ENCODE results near the gene STX8.

STX8 gene

DNA sequence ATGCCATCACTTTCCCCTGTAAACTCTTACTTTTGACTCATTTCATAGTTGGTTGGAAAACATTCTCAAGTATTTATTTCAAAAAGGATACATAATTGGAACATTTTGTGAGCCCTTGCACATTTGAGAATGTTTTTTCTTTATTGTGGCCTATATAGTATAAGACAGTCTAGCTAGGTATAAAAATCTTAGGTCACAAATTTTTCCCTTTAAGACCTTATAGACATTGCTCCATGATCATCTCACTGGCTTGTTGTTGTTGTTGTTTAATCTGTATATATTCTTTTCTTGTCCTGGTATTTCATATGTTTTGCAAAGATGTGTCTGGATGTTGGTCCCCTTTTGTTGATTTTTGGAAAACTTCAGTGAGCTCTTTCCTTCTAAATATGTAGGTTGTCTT is 360.2 kb downstream of the STX8 start:
- in situ Hi-C loops (cut with MboI; ENCODE audit: low sequenced_read_pairs) = no loop called here

DNA sequence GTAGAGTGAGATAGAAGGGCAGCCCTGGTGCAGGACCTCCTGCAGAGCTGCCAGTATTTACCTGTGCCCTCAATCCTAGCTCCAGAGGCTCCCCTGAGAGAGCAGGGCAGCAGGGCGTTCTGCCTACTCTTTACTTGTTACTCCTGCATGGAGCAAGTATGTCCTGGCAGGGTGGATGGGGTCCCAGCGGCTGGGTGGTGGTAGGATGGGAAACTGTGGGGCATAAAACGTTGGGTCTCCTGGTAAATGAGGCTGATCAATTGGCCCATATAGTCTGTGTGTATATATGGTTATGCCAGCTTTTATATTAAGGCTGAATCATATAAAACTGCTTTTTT is 362.3 kb downstream of the STX8 start:
- in situ Hi-C loops (cut with MboI; ENCODE audit: low sequenced_read_pairs) = no loop called here

DNA sequence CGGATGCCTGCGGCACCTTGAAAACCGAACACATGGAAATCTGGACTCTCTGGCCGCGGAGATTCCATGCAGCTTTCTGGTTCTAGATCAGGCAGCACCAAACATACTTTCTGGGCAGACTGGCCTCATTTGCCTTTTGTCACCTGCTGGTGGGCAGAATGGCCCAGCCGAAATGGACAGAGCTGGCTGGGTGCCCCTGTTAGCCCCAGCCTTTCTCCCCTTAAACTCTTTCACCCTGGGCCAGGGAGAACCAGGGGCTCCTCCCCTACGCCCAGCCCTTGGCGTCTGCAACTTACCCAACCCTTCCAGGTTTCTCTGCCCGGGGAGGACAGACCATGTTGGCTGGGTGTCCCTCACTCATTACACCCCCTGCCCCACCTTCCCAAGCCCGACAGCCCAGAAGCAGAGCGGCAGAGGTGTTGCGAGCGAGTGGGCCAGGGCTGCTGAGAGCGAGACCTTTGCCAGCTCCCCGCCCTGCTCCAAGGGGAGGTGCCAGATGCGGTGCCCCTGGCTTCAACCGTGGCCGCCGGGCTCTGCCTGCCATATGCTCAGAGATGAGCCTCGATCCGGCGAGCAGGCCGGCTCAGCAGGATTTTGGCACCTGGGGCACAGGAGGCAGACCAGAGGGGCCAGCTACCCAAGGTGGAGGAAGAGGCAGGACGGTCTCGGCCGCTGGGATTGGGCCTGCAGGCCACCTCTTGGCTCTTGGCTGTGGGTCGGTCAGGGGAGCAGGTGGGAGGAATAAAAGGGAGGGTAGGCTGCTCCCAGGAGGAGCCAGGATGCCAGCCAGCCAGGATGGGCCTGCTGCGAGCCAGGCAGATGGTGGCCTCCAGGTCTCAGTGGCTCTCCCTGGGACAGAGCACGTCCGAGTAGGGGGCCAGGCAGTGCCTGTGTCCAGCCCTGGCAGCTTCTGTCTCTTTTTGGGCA is 363.0 kb downstream of the STX8 start:
- in situ Hi-C loops (cut with MboI; ENCODE audit: low sequenced_read_pairs) = no loop called here

DNA sequence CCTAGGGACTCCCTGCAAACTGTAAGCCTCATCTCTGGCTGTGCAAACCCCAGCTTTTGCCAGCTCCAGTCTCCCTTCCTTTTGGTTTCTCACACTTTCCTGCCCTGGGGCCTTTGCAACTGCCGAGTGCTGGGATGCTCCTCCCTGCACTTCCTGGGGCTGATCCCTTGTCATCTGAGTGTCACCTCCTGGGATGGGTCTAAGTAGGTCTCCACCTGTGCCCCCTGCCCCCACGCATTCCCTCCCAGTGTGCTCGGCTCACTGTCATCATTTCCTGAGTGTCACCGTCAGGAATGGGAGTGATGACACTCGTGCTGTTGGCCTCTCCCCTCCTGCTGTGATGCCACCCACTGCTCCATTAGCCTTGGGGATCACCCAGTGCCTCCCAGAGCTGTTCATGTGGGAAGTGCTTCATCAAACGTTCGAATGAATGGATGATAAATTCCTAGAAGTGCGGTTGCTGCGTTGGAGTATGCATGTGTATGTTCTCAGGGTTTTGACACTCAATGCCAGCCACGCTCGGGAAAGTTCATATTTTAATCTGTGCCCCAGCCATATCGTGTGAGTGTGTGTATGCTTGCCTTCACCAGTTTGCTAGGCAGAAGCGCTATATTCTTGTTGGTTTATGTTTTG is 364.4 kb downstream of the STX8 start:
- in situ Hi-C loops (cut with MboI; ENCODE audit: low sequenced_read_pairs) = no loop called here

DNA sequence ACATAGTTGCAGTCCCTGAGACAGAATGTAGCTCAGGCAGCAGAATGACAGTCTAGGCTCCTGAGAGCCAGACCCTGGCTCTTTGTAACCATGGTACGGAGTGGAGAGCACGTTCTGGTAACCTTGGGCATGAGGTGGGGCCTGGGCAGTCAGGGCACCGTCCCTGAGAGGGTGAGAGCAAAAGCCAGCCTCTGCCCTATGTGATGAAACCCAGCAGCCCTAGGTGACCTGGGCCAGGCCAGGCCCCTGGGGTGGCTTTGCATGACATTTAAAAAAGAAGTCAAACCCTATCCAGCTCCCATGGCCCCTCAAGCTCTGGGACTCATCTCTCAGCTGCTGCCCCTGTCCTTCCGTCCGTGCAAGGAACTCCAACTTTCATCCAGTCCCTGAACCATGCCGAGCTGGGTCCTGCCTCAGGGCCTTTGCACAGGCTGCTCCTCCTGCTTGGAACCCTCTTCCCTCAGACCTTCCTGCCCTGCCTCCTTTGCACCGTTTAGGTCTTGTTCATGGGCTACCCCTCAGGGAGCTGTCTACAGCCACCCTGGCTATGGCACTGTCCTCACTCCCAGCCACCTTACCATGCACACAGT is 365.7 kb downstream of the STX8 start:
- in situ Hi-C loops (cut with MboI; ENCODE audit: low sequenced_read_pairs) = no loop called here

DNA sequence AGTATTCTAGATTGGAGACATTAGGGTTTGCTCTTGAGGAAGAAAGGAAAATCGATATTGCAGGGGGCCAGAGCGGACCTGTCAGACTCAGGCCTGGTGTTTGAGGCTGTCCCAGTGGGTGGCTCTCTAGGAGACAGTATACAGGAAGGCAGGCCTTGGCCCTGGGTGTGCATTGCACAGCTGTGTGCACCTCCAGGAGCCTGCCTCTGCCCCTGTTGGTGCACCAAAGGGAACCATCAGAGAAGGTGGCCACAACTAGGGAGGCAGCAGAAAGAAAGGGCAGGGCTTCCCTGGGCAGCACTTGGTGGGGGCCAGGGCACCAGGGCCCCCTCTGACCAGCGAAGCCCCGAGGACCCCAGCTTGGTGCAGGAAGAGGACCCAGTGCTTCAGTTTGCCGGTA is 366.3 kb downstream of the STX8 start:
- in situ Hi-C loops (cut with MboI; ENCODE audit: low sequenced_read_pairs) = no loop called here

DNA sequence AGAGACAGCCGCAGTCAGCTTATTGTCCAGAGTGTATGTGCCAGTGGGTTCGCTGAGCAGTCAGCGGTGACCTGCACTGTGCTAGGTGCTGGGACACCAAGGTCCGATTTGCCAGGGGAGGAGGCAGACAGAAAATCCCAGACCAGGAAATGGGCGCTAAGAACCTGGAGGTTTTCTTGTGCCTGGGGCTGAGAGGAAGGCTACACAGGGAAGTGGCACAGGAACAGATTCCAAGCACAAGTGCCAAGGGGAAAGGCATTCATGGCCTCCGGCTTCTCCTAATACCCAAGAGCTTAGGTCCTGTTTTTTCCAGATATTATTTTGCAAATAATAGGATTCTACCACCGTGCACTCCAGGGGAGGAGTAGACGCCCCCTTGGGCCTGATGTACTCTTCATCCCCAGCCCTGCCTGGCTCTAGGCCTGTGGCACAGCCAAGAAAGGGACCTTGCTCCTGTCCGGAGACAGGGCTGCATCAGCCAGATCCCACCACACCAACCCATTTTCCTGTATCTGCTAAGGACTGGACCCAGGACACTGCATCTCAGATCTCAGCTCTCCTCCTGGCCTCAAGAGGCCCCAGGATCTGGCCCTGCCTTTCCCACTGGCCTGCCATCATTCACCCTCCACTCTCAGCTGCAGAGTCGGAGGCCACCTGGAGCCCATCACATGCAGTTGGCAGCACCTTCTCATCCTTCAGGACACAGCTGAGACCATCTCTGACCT is 367.1 kb downstream of the STX8 start:
- in situ Hi-C loops (cut with MboI; ENCODE audit: low sequenced_read_pairs) = no loop called here

DNA sequence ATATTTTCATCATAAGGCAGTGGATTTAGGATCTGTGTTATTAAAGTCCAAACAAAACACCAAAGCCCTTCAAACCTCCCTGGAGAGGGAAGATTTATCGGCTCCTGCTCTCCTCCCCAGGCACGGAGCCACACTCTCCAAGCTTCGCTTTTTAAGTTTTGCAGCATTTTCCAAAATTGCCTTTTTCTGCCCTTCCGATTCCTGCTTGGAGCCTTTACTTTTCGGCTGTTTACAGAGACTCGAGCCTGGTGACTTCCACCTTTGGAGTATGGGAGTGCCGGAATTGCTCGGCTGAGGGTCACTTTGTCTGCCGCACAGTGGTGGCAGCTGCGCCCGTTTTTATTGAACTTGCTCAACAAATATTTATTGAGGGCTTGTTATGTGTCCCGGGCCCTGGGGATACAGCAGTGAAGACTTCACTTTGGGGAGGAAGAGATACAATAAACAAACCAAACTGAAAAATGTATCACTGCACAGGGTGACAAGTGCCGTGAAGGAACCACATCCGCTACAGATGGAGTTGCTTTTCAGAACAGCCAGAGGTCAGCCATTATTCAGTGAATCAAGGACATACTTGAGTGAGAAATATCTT is 368.8 kb downstream of the STX8 start:
- in situ Hi-C loops (cut with MboI; ENCODE audit: low sequenced_read_pairs) = no loop called here

DNA sequence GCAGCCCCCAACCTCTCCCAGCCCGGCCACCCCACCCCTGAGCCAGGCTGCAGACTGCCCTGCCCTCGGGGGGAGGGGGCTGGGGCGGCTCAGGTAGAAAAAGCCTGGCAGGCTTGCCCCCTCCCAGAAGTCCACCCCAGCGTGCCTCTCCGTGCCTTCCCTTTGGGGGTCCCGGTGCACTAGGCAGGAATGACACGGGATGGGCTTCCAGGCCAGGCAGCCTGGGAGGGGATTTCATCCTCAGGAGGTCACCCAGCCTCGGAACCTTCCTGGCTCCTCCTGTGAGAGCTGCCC is 369.3 kb downstream of the STX8 start:
- in situ Hi-C loops (cut with MboI; ENCODE audit: low sequenced_read_pairs) = no loop called here

DNA sequence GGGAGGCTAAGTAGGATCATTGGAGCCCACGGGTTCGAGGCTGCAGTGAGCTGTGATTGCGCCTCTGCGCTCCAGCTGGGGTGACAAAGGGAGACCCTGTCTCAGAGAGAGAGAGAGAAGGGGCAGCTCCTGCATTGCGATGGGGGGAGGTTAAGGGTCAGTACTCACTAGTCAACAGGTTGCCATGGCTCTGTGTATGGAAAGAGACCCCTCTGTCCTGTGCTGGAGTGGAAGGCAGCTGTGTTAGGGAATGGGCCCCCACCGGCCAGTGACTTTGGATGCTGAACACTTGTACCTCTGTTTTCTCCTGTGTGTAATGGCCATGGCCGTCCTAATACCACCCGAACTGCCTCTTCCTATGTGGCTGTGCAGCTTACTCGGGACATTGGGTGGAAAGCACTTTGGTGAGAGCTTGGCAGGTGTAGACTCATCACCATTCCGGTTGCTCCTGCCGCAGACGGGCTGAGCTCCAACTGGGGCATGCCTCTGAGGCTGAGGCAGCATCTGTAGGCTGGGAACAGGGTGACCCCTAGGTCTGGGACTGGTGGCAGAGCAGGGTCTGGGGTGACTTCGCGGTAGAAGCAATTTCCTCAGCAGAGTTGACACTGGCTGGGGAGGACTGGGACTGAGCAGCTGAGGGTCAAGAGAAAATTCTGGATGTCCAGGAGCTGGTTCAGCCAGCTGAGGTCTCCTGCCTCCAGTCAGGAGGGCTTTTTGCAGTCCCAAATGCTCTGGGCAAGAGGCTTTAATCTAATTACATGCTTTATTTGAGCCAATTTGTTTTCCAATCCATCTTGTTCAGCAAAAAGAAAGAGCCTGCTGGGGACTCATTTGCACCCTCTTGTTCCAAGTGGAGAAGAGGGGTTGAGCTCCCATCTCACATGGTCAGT is 369.9 kb downstream of the STX8 start:
- in situ Hi-C loops (cut with MboI; ENCODE audit: low sequenced_read_pairs) = no loop called here

DNA sequence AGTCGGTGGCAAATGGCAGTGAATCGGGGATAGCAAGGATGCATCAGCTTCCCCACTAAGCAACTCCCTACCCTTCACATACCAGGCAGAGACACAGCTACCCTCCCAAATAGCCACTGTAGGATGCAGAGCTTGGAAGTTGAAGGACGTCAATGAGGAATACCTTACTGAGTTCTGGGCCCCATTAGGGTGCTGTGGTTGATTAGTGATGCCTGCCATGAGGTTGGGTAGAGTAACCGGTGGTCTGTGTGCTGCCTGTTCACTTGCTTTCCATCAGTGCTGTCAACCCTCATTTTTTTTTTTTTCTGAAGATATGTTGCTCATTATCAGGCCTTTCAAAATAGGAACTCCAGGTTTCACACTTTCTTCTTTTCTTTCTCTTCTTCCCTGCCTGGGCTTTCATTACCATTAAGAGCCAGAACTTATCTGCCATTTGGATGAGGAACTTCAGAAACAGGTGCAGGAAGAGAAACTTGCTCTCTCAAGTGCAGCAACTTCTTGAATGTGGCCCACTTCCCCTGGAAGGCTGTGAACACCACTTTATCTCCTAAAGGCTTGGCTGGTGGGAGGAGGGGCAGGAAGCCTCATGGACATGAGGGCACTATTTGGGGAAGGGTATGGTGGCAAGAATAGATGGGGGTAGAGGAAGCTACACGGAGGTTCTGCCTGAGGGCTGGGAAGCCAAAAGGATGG is 370.8 kb downstream of the STX8 start:
- in situ Hi-C loops (cut with MboI; ENCODE audit: low sequenced_read_pairs) = no loop called here

DNA sequence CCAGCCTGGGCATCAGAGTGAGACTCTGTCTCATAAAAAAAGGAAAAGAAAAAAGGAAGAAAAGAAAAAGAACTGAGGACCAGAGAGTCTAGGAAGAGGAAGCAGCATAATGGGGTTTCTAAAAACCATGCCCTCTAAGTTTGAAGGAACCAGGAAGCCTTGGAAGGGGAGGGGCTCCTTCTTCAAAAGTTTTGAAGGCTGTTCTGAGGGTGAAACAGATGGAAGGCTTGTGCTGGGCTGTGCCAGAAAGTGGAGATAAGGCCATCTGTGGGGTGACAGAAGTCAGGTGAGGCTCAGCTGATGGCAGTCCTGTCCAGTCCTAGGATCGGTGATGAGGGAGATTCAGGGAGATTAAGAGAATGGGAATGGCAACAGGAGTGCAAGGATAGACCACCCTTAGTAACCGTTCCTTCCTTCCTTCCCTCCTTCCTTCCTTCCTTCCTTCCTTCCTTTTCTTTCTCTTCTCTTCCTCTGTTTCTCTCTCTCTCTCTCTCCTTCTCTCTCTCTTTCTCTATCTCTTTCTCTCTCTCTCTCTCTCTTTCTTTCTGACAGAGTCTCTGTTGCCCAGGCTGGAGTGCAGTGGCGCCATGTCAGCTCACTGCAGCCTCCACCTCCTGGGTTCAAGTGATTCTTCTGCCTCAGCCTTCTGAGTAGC is 371.7 kb downstream of the STX8 start:
- in situ Hi-C loops (cut with MboI; ENCODE audit: low sequenced_read_pairs) = no loop called here

DNA sequence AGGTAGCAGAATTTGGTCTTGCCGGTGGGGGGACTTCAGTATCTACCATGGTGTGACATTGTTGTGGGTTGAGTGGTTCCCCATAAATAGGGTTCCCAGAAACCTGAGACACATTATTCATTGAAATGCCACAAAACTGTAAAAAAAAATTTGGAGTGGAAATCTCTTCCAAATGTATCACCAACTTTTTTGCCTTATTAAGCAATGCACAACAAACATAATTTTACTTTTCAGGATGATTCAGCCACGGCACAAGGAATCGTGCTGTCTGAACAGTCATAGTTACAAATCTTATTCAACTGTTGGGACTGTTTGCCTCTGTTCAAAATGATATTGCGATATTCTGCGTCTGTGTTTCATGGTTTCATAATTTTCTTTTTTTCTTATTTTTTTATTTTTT is 373.1 kb downstream of the STX8 start:
- in situ Hi-C loops (cut with MboI; ENCODE audit: low sequenced_read_pairs) = no loop called here

DNA sequence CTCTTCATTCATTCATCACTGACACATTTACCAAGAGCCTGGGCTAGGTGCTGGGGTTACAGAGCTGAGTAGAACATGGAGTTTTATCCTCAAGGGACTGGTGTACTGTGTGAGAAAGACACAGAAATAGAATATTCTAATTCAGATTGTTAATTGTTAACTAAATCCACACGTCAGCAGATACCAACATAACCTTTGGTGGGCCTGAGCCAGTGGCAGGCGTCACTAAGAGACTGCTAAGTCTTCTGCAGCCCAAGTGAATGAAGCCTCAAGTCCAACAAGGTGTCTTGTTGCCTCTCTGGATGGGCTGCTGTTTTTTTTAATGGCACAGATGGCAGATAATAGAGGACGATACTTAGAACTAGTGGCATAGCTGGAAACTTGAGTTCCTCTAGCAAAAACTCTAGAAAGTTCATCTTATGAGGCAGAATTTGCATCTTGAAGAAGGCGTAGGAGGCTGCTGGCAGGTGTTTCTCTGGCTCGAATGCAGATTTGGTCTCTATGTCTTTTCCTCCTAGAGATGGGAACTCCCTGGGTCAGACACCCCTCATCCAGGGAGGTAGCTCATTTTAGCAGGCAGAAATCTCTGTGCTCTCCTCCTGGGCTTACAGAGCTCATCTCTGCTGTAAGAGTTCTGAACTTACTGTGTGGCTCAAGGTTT is 374.8 kb downstream of the STX8 start:
- in situ Hi-C loops (cut with MboI; ENCODE audit: low sequenced_read_pairs) = no loop called here
